GM19395 (cell line): ENCODE results near the gene NXT1.
"Not testable (repeated sequence)": the region's sequence is repeated elsewhere in the genome, so short reads cannot be mapped to it uniquely, and the experiment has no call there.

Experiments
- ATAC-seq: cut with Tn5 transposase; IDR thresholded peaks from one replicate; pipeline ENCODE4 v1.9.1; 2021; ENCODE audit warnings: mild to moderate bottlenecking, moderate library complexity; ENCODE audit not compliant: unreplicated experiment

Gene NXT1

GRCh38 chr20:23327617-23328333 is 22.8 kb upstream of the NXT1 start:
- ATAC-seq: no peak

- ATAC-seq: no peak
These were observed 18.9 kb upstream of the NXT1 start for GRCh38 chr20:23331450-23332350.

- no peak for ATAC-seq
These were observed 18.1 kb upstream of the NXT1 start for GRCh38 chr20:23332467-23332866.

GRCh38 chr20:23334111-23334510 is 16.5 kb upstream of the NXT1 start:
- no peak for ATAC-seq

GRCh38 chr20:23335521-23335920 is 15.1 kb upstream of the NXT1 start:
- no peak for ATAC-seq

GRCh38 chr20:23336476-23336875 is 14.1 kb upstream of the NXT1 start:
- no peak for ATAC-seq

GRCh38 chr20:23337312-23337711 is 13.3 kb upstream of the NXT1 start:
- no peak for ATAC-seq

GRCh38 chr20:23339986-23340385 is 10.6 kb upstream of the NXT1 start:
- no peak for ATAC-seq

- no peak for ATAC-seq
These were observed 10.1 kb upstream of the NXT1 start for GRCh38 chr20:23340524-23340923.

- ATAC-seq: peak; percentile 72
These were observed 9.5 kb upstream of the NXT1 start for GRCh38 chr20:23341073-23341472.

GRCh38 chr20:23343590-23343989 is 7.0 kb upstream of the NXT1 start:
- ATAC-seq: no peak

- ATAC-seq: no peak
These were observed 6.3 kb upstream of the NXT1 start for GRCh38 chr20:23344336-23344735.

GRCh38 chr20:23346002-23346401 is 4.6 kb upstream of the NXT1 start:
- no peak for ATAC-seq

GRCh38 chr20:23347791-23348190 is 2.8 kb upstream of the NXT1 start:
- ATAC-seq: no peak

GRCh38 chr20:23348510-23348909 is 2.1 kb upstream of the NXT1 start:
- not testable (repeated sequence) for ATAC-seq

GRCh38 chr20:23349338-23350195 is 1.0 kb upstream of the NXT1 start:
- peak; percentile 48 for ATAC-seq

GRCh38 chr20:23350904-23351838 is 580 bp downstream of the NXT1 start:
- ATAC-seq: peak; percentile 40

GRCh38 chr20:23356203-23356602 is 5.6 kb downstream of the NXT1 start:
- no peak for ATAC-seq

GRCh38 chr20:23357767-23358562 is 7.4 kb downstream of the NXT1 start:
- ATAC-seq: peak; percentile 72
